HG03064 (cell line): ENCODE measurements around the gene GAB3.
"Not testable (repeated sequence)": the region's sequence is repeated elsewhere in the genome, so short reads cannot be mapped to it uniquely, and the experiment has no call there.

Experiments used
- ATAC-seq: cut with Tn5 transposase; IDR thresholded peaks from one replicate; pipeline ENCODE4 v1.9.1; 2021; ENCODE audit warnings: low read depth; ENCODE audit not compliant: unreplicated experiment

The GAB3 gene

DNA sequence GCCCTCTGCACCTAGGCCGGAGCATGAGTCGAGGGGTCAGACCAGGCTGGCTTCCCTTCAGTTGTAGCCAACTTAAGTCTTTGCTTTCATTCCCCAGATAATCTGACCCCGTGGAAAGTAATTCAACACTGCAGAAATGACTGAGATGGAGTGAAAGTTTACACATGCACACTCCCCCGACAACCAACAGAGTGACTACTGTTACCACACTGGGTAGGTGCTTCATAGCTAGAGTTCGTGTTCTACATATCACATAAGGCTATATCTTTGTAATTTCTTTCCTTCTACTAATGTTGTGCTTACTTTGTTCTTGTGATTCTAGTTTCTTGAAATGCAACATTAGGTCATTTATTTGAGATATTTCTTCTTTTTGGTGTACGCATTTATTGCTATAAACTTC is 90.3 kb downstream of the GAB3 start:
- no peak for ATAC-seq

DNA sequence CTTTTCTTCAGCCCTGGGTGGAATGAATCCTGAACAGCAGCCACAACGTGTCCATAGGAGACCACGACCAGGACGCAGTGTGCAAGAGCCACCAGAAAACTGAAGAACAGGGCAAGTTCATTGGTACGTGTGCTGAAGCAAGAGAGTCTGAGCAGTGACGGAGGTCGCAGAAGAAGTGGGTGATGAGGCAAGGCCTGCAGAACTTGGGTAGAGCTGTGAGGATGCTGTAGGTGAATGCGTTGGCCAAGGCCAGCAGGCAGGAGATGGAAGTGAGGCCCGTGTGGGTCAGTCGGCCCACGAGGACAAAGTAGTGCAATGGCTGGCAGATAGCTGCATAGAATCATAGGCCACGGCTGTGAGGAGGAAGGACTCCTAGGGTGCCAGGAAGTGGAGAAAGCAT is 91.9 kb downstream of the GAB3 start:
- ATAC-seq: no peak

DNA sequence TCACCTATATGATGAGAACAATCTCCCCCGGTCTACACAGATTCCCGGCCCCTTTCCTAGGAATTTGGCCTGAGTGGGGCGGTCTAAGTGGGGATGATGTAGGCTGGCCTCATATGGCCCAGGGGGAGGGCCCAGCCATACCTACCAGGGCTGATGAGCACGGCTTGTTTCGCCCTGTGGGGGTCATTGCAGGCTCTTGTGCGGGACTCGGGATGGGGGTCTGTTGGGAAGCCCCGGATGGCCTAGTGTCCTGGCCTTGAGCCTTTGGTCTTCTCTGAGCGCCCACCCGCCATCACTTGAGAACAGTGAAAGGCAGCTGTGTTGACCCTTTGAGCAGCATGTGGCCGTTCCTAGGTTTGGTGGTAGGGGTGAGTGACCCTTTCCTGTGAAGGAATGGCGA is 92.7 kb downstream of the GAB3 start:
- no peak for ATAC-seq

DNA sequence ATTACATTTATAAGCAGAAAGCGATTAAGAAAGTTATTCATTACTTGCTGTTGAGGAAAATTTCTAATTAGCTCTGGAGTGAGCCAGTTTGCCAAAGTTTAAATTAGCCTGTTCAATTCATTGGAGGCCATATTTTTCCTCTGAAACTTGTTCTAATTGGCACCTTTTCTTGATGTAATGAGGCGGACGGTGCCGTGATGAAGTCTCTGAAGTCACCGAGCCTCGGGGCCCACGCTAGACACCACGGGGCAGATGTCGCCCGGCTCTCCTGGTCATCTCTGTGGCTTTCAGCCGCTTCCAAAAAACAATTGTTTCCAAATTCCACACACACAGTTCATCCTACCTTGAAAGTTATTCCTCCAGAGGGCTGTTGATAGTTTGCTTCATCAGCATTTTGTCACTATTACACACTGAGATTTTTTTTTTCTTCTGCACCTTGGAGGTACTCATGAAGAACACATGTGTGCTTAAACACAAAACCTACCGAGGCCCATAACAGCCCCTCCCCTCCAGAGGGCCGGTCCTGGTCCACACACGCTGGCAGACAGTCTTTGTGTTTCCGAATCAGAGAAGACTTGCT is 93.6 kb downstream of the GAB3 start:
- no peak for ATAC-seq

DNA sequence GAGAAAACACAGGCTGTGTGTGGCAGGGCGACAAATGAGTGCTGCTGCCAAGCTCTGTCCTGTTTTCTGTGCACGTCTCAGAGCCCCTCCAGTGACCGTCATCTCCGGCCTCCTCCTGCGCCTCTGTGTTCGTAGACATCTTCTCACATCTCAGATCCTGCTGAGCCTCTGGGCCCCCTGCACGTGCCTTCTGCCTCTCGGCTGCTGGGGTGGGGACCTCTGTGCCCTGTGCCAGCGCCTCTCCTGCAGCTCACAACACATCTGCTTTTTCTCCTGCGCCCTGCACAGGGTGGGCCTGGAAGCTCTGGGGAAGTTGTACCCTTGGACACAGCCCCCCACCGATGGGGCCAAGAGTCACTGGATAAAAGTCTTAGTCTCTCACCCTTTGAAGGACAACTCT is 95.1 kb downstream of the GAB3 start:
- no peak for ATAC-seq

DNA sequence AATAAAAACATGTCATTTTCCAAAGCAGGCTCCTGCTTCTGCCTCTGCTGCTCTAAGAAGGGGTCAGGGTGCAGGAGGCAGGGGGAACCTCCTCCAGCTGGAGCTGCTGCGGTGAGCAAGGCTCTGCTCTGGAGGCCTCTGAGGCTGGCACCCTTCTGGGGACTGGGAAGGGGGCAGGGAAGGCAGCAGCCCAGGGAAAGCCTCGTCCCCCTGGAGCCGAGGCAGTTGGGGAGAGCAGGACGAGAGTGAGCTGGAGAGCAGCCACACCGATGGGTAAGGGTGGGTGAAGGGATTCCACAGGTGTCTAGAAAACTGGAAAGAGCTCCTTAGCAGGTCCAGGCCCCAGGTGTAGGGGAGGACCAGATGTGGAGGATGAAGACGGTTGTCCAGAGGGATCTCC is 95.5 kb downstream of the GAB3 start:
- ATAC-seq: no peak

DNA sequence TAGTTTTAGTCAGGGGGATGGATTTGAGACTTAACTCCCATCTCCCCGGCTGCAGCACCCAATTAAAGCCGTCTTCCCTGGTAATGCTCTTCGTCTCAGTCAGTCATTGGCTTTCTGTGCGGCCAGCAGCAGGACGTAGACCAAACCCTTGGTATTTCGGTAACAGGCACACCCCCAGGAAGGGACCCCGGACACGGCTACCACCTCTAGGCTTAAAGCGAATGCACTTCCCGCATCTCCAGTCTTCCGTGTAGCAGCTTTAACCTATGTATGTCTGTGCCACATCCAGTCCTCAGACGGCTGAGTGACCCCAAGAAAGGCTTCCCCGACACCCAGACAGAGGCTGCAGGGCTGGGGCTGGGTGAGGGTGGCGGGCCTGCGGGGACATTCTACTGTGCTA is 96.0 kb downstream of the GAB3 start:
- ATAC-seq: no peak

DNA sequence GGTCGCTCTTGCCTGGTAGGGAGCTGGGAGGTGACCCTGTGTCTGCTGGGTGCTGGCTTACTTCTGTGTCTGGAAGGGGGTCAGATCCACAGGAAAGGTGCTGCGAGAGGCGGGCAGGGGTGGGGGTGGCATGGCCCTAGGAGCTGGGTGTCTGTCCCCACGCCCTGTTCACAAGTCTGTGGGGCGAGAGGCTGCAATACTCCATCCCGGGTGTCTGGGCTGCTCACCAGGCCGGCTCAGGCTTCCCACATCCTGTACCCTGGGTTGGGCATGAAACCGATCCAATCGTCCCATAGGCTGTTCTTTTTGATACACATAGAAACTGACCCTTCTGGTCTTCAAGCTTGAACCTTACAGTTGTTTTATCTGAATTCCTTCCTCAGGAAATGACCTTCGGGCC is 96.5 kb downstream of the GAB3 start:
- no peak for ATAC-seq

DNA sequence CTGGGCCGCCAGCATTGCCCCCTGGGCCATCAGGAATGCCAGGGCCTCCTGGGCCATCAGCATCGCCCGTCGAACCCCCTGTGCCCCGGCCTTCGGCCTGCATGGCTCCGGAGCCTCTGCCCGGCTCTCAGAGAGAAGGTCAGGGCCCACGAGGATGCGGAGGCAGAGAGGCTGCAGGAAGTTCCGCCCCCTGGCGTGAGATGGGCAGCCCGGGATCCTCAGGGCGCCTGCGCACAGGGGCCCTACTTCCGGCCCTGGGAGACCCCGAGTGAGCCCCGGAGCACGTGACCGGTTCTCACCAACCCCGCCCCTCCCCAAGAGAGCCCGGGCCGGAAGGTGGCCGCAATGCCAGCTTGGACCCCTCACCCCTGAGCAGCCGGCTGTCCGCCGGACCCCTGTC is 97.5 kb downstream of the GAB3 start, which contains the start of gene CTAG2:
Gene CTAG2 (minus strand): TSS at position 167 of the 400 bp plus-strand sequence. CDS start 64 bp downstream, at position 103.
- ATAC-seq: not testable (repeated sequence)

DNA sequence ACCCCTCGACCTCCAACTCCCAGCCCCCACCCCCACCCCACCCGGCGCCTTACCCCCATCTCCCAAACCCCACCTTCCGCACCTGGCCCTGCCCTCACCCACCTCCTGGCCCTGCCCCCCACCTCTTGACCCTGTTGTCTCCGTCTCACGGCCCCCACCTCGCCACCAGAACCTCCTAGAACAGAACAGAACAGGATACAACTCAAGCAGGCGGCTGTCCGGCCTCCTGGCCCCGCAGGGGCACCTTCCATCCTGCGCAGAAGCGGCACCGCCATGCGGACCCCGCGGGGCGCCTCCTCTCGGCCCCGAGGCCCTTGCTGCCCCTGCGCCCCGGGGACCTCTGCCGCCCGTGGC is 97.9 kb downstream of the GAB3 start:
- no peak for ATAC-seq

DNA sequence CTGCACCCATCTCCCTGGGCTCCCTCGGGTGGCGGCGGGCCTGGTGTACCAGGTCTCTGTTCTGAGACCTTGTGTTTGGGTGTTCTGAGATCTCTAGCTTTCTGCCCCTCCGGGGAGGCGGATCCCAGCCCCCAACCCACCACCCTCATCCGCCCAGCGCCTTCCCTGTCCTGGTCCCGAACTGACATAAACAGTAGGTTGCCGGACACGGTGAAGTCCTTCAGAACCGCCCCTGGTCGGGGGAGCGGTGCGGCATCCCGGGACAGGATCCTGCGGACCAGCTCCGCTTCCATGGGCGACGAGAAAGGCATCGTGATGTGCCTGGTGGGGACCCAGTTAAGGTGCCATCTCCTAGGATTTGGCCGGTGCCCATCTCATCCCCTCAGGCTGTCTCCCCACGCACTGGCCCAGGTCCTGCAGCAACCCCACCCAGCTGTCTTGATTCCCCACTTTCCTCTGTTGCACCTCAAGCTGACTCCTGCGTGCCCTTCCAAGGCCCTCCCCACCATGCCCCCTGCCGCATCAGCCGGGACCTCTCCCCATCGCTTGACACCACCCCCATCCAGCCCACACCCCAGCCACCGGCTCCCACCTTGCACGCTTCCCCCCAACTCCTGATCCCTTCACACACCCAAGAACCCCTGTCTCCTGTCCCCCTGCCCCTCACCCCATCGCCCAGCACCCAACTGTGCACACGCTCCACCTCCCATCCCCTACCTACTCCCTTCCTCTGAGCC is 98.4 kb downstream of the GAB3 start:
- ATAC-seq: no peak

DNA sequence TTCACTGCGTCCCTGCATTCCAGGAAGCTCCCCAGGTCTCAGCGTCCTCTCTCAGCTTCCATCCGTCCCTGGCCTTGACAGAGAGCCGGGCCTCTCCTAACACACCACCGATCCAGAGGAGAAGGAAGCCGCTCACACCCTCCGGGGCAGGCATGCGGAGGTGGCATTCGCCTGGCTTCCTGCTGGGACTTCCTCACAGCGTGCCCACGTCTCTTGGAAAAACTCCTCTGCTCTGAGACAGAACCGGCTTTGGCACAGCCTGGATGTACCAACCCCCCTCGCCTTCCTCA is 100.7 kb downstream of the GAB3 start:
- no peak for ATAC-seq

DNA sequence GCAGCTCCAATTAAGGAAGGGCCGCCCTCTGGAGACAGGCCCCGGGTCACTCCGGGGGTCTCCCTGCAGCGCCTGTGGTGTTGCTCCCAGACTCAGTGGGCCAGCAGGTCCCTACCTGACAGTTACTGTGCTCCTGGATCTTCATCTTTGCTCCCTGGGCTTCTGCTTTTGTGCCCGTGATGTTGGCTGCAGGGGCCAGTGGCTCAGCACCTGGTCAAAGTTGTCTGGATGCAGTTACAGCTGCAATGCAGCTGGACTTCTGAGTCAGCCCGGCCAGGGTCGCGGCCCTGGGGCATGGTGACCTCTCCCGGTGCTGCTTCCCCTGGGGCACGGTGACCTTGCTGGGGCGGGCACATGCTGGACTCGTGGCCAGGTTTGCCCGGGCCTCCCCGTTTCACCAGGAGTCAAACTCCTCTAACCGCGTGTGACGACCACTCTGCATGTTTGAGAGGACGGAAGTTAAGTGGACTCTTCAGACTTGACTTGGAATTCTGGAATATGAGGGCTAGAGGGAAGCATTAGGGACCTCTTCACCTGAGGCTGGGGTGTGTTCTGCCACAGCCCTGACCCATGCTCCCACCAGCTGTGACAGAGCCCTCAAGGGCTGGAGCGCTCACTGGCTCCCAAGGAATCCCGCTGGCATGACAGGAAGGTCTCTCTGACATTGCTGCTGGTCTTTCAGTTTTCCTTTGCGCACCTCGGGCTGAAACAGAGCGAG is 101.2 kb downstream of the GAB3 start:
- no peak for ATAC-seq

DNA sequence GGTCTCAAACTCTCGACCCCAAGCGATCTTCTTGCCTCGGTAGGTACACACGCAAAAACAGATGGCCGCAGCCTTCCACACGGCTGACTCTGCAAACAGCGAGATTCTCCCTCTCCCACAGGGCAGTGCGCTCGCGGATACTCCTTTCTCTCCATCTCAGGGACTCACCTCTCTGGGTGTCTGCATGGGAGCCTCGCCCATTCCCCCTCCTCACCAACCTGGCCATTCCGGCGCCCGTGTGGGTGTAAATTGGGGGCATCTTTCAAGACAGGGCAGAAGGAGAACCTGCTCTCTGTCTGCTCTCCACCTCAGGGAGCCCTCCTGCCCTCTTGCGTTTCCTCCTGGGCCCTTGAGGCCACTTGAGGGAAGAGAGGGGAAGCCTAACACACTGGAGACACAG is 101.9 kb downstream of the GAB3 start:
- no peak for ATAC-seq

DNA sequence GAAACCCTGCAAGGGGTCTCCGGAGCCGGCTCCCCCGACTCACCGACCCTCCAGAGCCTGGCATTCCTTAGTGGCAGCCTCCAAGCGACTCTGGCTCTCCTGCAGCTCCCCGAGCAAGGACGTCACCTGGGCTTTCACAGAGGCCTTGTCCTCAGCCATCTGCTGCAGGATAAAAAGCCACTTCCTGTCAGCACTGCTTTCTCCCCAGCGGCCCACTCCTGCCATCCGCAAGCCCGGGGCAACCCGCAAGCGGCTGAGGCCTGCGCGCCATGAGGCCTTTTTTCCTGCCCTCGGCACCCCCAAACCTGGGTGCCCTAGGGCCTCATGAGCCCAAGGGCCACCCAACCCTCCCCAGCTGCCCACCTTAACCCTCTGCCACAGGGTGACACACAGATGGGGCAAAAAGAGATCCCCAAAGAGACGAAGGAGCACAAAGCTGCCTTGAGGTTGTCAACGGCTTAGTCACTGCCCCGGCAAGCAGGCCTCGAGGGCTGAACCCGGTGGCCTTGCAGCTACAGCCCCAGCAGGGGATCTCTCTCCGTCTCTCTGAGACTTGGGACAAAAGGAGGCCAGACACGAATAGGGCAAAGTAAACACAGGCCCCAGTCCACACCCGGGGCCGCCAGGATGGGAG is 105.0 kb downstream of the GAB3 start:
- not testable (repeated sequence) for ATAC-seq

DNA sequence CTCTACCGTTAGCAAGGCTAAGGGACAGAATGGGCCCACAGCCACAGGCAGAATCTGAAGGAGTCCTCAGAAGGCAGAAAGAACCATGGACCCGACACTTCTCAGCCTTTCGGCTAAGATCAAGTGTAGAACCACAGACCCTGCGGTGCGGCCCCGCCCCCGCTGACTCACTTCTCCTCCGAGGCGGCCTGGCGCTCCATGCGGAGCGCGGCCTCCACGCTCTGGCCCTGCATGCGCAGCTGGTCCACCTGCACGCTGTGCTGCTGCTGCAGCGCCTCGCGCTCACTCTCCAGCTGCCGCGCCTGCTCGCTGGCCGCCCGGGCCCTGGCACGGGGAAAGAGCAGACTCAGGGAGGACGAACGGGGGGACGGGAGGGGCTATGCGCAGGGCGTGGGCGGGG is 107.2 kb downstream of the GAB3 start:
- ATAC-seq: not testable (repeated sequence)

DNA sequence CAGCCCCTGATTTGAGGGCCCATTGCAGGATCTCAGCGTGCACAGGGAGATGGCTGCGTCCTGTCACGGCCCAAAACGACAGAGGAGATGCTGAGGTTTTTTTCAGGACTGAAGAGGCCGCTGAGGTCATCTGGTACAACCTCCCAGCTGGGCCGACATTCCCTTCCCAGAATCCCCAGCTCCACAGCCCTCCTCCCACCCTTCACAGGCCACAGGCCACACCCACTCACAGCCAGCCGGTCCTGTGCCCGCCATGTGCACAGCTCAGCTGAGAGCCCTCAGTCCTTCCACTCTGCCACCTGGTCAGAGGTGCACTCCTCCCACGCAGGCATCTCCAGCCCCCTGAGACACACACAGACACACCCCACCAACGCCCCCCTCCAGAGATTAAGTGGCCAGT is 109.1 kb downstream of the GAB3 start:
- ATAC-seq: not testable (repeated sequence)

DNA sequence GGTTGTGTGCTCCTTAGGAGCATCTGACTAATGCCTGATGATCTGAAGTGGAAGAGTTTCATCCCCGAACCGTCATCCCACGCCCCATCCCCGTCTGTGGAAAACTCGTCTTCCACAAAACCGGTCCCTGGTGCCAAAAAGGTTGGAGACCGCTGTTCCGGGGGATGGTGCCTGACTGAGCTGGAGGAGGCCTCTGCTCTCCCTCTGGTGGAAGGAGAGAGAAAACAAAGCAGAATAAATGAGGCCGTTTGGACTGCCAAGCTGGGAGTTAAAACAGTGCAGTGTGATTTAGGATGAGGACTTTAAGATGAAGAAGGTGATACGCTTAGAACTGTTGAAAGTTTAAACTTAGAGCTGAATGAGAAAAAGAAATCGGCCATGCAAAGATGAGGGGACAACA is 117.2 kb downstream of the GAB3 start:
- not testable (repeated sequence) for ATAC-seq

DNA sequence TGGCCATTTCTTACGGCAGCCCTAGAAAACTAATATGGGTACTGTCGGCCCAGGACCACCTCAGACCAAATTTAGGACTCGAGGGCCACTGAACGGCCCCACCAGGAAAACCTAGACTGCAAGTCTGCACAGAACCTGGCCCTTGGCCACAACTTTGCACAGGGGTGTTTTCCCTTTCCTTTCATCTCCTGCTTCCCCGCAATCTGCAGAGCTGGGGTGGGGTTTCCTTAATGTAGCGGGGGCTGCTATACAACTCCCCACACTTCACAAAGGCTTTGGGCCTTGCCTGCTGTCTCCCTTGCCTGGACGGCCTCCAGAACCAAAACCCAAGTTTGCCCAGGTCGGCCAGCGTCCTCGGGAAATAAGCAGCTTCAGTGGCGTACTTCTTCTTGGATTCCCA is 119.9 kb downstream of the GAB3 start:
- ATAC-seq: not testable (repeated sequence)

DNA sequence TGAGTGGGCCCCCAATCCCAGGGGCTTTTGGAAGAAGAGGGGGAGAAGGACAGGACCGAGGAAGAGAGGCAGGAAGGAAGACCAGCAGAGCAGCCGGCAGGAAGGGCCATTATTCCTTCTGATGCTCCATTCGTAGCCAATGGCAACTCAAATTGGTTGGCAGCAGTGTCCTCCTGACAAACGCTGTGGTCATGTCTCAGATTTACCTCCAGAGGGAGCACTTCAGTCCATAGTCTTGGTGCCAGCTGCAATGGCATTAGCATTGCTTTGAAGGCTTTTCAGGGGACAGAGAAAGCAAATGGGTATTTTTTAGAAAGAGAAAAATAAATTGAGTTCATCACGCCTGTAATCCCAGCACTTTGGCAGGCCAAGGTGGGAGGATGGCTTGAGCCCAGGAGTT is 121.9 kb downstream of the GAB3 start:
- not testable (repeated sequence) for ATAC-seq
